ENCODE measurements around the gene C16orf86. TPM values are rescaled to one million over a fixed set of nuclear protein-coding genes. Genes with fewer than 3 reads are reported as not detected.

The C16orf86 gene
- total RNA-seq, 4 donors from 2014 or later = 15.9 to 31.2 (median 25.5) TPM

- H3K4me1 ChIP-seq = peaks cover 0 to 45% (median 27%) of the 10 kb centered on the region in 4 donors
- H3K9me3 ChIP-seq = no peaks in the 10 kb centered on the region
- H3K27me3 ChIP-seq = no peaks in the 10 kb centered on the region
- peaks cover 0 to 21% (median 0%) of the 10 kb centered on the region in 3 donors for H3K36me3 ChIP-seq
- 16 to 35% methylated on average over 10 to 15 of the region's 18 CpGs for WGBS, 2 donors
- peak overlapping the region in 3 of 4 donors; percentile 70 to 83 (median 79) for H3K4me3 ChIP-seq
- peak; percentile 67 to 71 for DNase-seq (ENCODE audit: low spot score in 2 of 2)
- TF ChIP-seq POLR2A (IDR thresholded peaks at IDR 0.05) (peak in 1 of 2 donors; percentile 25), CTCF (IDR thresholded peaks at IDR 0.05) (peak; percentile 65 to 95 (median 86)), EP300 (IDR thresholded peaks at IDR 0.05) (peak in 1 of 2 donors; percentile 70)
- H3K27ac ChIP-seq = peak overlapping the region; percentile 90 to 95 (median 92)
Measured at GRCh38 chr16:67667817-67668494, 1.3 kb downstream of the C16orf86 start.

- Histone ChIP-seq H3K4me3 (no peak overlapping the region), H3K27me3 (no peaks in the 10 kb centered on the region), H3K4me1 (peaks cover 0 to 51% (median 33%) of the 10 kb centered on the region in 4 donors), H3K9me3 (no peaks in the 10 kb centered on the region), H3K36me3 (peaks cover 0 to 14% (median 0%) of the 10 kb centered on the region in 3 donors), H3K27ac (peak overlapping the region in 2 of 4 donors; percentile 90 to 95)
- no peak for TF ChIP-seq EP300 (IDR thresholded peaks at IDR 0.05)
- TF ChIP-seq CTCF (IDR thresholded peaks at IDR 0.05) = peak in 1 of 5 experiments; percentile 25
- no peak for DNase-seq (ENCODE audit: low spot score in 2 of 2)
- 80 to 86% methylated on average over 4 to 6 of the region's 6 CpGs for WGBS, 2 donors
Measured at GRCh38 chr16:67668495-67669157, 2.0 kb downstream of the C16orf86 start.

- H3K4me1 ChIP-seq = peaks cover 0 to 57% (median 41%) of the 10 kb centered on the region in 4 donors
- WGBS, 2 donors = 84 to 88% methylated on average over 10 of the region's 10 CpGs
- H3K4me3 ChIP-seq = no peak overlapping the region
- H3K36me3 ChIP-seq = peaks cover 0 to 6% (median 0%) of the 10 kb centered on the region in 3 donors
- TF ChIP-seq POLR2A (IDR thresholded peaks at IDR 0.05) (no peak), EP300 (IDR thresholded peaks at IDR 0.05) (no peak), CTCF (IDR thresholded peaks at IDR 0.05) (no peak)
- no peaks in the 10 kb centered on the region for H3K9me3 ChIP-seq
- H3K27ac ChIP-seq = no peak overlapping the region
- DNase-seq (ENCODE audit: low spot score in 2 of 2) = no peak
- H3K27me3 ChIP-seq = no peaks in the 10 kb centered on the region
Measured at GRCh38 chr16:67669499-67670101, 3.0 kb downstream of the C16orf86 start.

GRCh38 chr16:67672306-67672705, 5.7 kb downstream of the C16orf86 start:
- H3K36me3 ChIP-seq = peaks cover 0 to 4% (median 0%) of the 10 kb centered on the region in 3 donors
- DNase-seq (ENCODE audit: low spot score in 2 of 2) = no peak
- no peaks in the 10 kb centered on the region for H3K27me3 ChIP-seq
- peak overlapping the region in 1 of 4 donors; percentile 83 for H3K27ac ChIP-seq
- TF ChIP-seq POLR2A (IDR thresholded peaks at IDR 0.05) (no peak), CTCF (IDR thresholded peaks at IDR 0.05) (no peak), EP300 (IDR thresholded peaks at IDR 0.05) (no peak)
- H3K9me3 ChIP-seq = no peaks in the 10 kb centered on the region
- H3K4me3 ChIP-seq = no peak overlapping the region
- WGBS, 2 donors = 40 to 55% methylated on average over 4 of the region's 4 CpGs
- peaks cover 0 to 54% (median 26%) of the 10 kb centered on the region in 4 donors for H3K4me1 ChIP-seq
